Measurements from ENCODE around the gene ARHGAP31. TPM values are rescaled to one million over a fixed set of nuclear protein-coding genes. Genes with fewer than 3 reads are reported as not detected.

Gene ARHGAP31
- total RNA-seq, 3 donors from 2014 or later (not counting 1 experiment from before 2014, with no cell fraction given) = 4.1 to 8.4 (median 8.4) TPM

GRCh38 chr3:119350114-119350513 lies 55.9 kb downstream of the ARHGAP31 start:
- Histone ChIP-seq H3K27ac (ENCODE audit: low read length) (no peak overlapping the region), H3K9me3 (ENCODE audit: control insufficient read depth, insufficient read depth, low read length) (no peaks in the 10 kb centered on the region), H3K4me3 (ENCODE audit: low read length) (no peak overlapping the region), H3K27me3 (ENCODE audit: control insufficient read depth, insufficient read depth, low read length) (no peaks in the 10 kb centered on the region), H3K36me3 (ENCODE audit: control insufficient read depth, insufficient read depth, low read length) (no peaks in the 10 kb centered on the region), H3K4me1 (ENCODE audit: control insufficient read depth, insufficient read depth, low read length) (peaks cover 15% of the 10 kb centered on the region)
- no peaks in the 10 kb centered on the region for H3K9me3 Mint-ChIP-seq
- no peaks in the 10 kb centered on the region for H3K36me3 Mint-ChIP-seq
- WGBS (ENCODE audit: insufficient coverage) = 65% methylated on average over 10 of the region's 10 CpGs
- no peak for ATAC-seq
- TF ChIP-seq CTCF (IDR thresholded peaks at IDR 0.05) = no peak
- intact Hi-C loops (cut with micrococcal nuclease) = loop anchor here (5.0 kb wide), 2 partner anchors 108 to 203 kb away; partner anchors contain the start of genes B4GALT4 and TEX55
- no peak overlapping the region for H3K4me3 Mint-ChIP-seq
- peaks cover 19 to 21% of the 10 kb centered on the region in 2 donors for H3K4me1 Mint-ChIP-seq
- no peak overlapping the region for H3K27ac Mint-ChIP-seq
- no peaks in the 10 kb centered on the region for H3K27me3 Mint-ChIP-seq (ENCODE audit: low read depth in 2 of 2)
- DNase-seq = no peak

GRCh38 chr3:119351581-119351980 lies 57.4 kb downstream of the ARHGAP31 start:
- no peaks in the 10 kb centered on the region for H3K9me3 Mint-ChIP-seq
- H3K27me3 ChIP-seq (ENCODE audit: control insufficient read depth, insufficient read depth, low read length) = no peaks in the 10 kb centered on the region
- no peak overlapping the region for H3K4me3 Mint-ChIP-seq
- H3K4me1 Mint-ChIP-seq = peaks cover 19 to 21% of the 10 kb centered on the region in 2 donors
- no peak for DNase-seq
- WGBS (ENCODE audit: insufficient coverage) = 77% methylated on average over 3 of the region's 3 CpGs
- H3K27ac ChIP-seq (ENCODE audit: low read length) = no peak overlapping the region
- no peak for TF ChIP-seq CTCF (IDR thresholded peaks at IDR 0.05)
- H3K27me3 Mint-ChIP-seq (ENCODE audit: low read depth in 2 of 2) = no peaks in the 10 kb centered on the region
- H3K9me3 ChIP-seq (ENCODE audit: control insufficient read depth, insufficient read depth, low read length) = no peaks in the 10 kb centered on the region
- peak overlapping the region; percentile 56 to 85 for H3K27ac Mint-ChIP-seq
- H3K4me1 ChIP-seq (ENCODE audit: control insufficient read depth, insufficient read depth, low read length) = peaks cover 15% of the 10 kb centered on the region
- intact Hi-C loops (cut with micrococcal nuclease) = loop anchor here (5.0 kb wide), 2 partner anchors 109 to 204 kb away; partner anchors contain the start of genes B4GALT4 and TEX55
- no peaks in the 10 kb centered on the region for H3K36me3 Mint-ChIP-seq
- no peak overlapping the region for H3K4me3 ChIP-seq (ENCODE audit: low read length)
- no peaks in the 10 kb centered on the region for H3K36me3 ChIP-seq (ENCODE audit: control insufficient read depth, insufficient read depth, low read length)
- no peak for ATAC-seq

DNA sequence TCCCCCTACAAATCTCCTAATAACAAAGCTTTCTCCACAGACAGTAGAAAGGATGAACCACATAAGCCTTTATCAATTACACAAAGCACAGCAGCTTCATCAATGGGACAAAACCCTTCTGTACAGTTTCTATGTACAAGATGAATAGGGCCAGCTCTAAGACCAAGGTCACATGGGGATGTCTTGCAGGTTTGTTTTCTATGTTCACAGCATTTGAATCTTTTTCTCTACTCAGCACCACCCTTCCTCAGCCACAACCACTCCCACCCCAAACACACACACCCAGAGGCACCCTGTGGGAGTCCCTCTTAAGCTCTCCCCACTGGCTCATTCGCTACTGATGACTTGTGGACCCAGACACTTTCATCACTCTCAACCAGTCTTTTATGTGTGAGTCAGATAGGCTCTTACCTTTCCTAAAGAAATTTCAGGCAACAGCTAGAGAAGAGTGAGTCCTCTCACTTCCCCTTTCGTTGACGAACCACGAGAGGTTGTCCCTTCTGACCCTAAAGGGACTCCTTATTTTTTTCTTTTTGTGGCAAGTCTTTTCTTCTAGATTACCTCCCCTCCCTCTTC lies 57.9 kb downstream of the ARHGAP31 start:
- no peak overlapping the region for H3K4me3 Mint-ChIP-seq
- intact Hi-C loops (cut with micrococcal nuclease) = loop anchor here (1.0 to 5.0 kb wide), 5 partner anchors 29 to 469 kb away; partner anchors contain the start of genes B4GALT4 and TEX55
- H3K27ac Mint-ChIP-seq = peak overlapping the region; percentile 56 to 85
- Histone ChIP-seq H3K36me3 (ENCODE audit: control insufficient read depth, insufficient read depth, low read length) (no peaks in the 10 kb centered on the region), H3K4me3 (ENCODE audit: low read length) (no peak overlapping the region), H3K27ac (ENCODE audit: low read length) (peak overlapping the region; percentile 3), H3K4me1 (ENCODE audit: control insufficient read depth, insufficient read depth, low read length) (peaks cover 15% of the 10 kb centered on the region), H3K9me3 (ENCODE audit: control insufficient read depth, insufficient read depth, low read length) (no peaks in the 10 kb centered on the region), H3K27me3 (ENCODE audit: control insufficient read depth, insufficient read depth, low read length) (no peaks in the 10 kb centered on the region)
- peak; percentile 46 to 49 for DNase-seq
- 23% methylated on average over 4 of the region's 4 CpGs for WGBS (ENCODE audit: insufficient coverage)
- H3K27me3 Mint-ChIP-seq (ENCODE audit: low read depth in 2 of 2) = no peaks in the 10 kb centered on the region
- no peaks in the 10 kb centered on the region for H3K9me3 Mint-ChIP-seq
- H3K36me3 Mint-ChIP-seq = no peaks in the 10 kb centered on the region
- peaks cover 23 to 26% of the 10 kb centered on the region in 2 donors for H3K4me1 Mint-ChIP-seq
- ATAC-seq = peak; percentile 90 to 96 (median 95)
- no peak for TF ChIP-seq CTCF (IDR thresholded peaks at IDR 0.05)

All from natural killer cell (primary cell).